GM12878 (cell line): ENCODE results near the gene FGF19. TPM values are rescaled to one million over a fixed set of nuclear protein-coding genes. Genes with fewer than 3 reads are reported as not detected.

ENCODE experiments used
- ATAC-seq: fragments of 200-7000 bp; cut with Tn5 transposase; 3 replicates; pipeline ENCODE4 v1.9.1; 2020; ENCODE audit warnings: mild to moderate bottlenecking, moderate library complexity
- BruUV-seq: library from RNA; stranded (reverse); fragments of 400-500 nt; replicated peaks from 2 replicates; lab custom pipeline; 2021; lab: Mats Ljungman, UMichigan
- CTCF ChIA-PET: fragments of 300-600 bp; sonication (Branson Sonifier 250); formaldehyde crosslinking; extraction: SDS; loops from one replicate; lab custom pipeline; 2021; ENCODE audit warnings: inconsistent platforms; lab: Yijun Ruan, JAX
- POLR2A ChIA-PET: fragments of 350-600 bp; formaldehyde crosslinking; extraction: SDS; loops from one replicate; lab custom pipeline; 2021; ENCODE audit warnings: inconsistent platforms; lab: Charles Lee
- RAD21 ChIA-PET: fragments of 300-600 bp; sonication (Branson Sonifier 250); formaldehyde crosslinking; loops from one replicate; lab custom pipeline; 2023; ENCODE audit warnings: antibody characterized with exemption; ENCODE audit not compliant: unreplicated experiment; lab: Charles Lee
- SMC1A ChIA-PET: fragments of 300-600 bp; sonication (Branson Sonifier 250); formaldehyde crosslinking; loops from one replicate; lab custom pipeline; 2023; ENCODE audit not compliant: unreplicated experiment, uncharacterized antibody; lab: Charles Lee
- DNase-seq: peaks from one replicate; pipeline ENCODE4 v3.0.0-alpha.2; 2011; ENCODE audit warnings: low read depth, low spot score
- FAIRE-seq: peaks from 3 replicates; lab custom pipeline; 2011; peaks lifted over from hg19 to GRCh38; lab: Jason Lieb, UNC
- H2AFZ ChIP-seq: 2 replicates; pipeline ENCODE4 v1.6.0; 2011; ENCODE audit warnings: low read depth, low read length, control low read depth; ENCODE audit not compliant: control insufficient read depth
- H3K27ac ChIP-seq: 2 replicates; pipeline ENCODE4 v1.5.1; 2011; ENCODE audit warnings: control low read depth; ENCODE audit not compliant: control insufficient read depth, insufficient read depth
- H3K27me3 ChIP-seq, 2 experiments: replicated peaks in 1 of 2; 2 replicates each; pipeline versions ENCODE4 v1.6.0 to v1.6.1; 2011; ENCODE audit warnings: low read length in 1 of 2; ENCODE audit not compliant: control insufficient read depth in 2 of 2, insufficient read depth in 2 of 2
- H3K36me3 ChIP-seq, 2 experiments: 2 replicates each; pipeline ENCODE4 v1.5.1; 2011; ENCODE audit warnings: low read length in 1 of 2; ENCODE audit not compliant: control insufficient read depth in 2 of 2, insufficient read depth in 2 of 2
- H3K4me1 ChIP-seq: 2 replicates; pipeline ENCODE4 v1.6.1; 2011; ENCODE audit warnings: mild to moderate bottlenecking, low read length, moderate library complexity, mixed read lengths; ENCODE audit not compliant: control insufficient read depth, insufficient read depth
- H3K4me2 ChIP-seq: 2 replicates; pipeline ENCODE4 v1.6.0; 2011; ENCODE audit warnings: control low read depth; ENCODE audit not compliant: control insufficient read depth, insufficient read depth
- H3K4me3 ChIP-seq: fragments of 200-600 bp; sonication (generic); 2 replicates; pipeline ENCODE4 v1.5.1; 2016
- H3K79me2 ChIP-seq: 2 replicates; pipeline ENCODE4 v1.6.0; 2011; ENCODE audit warnings: low read length; ENCODE audit not compliant: control insufficient read depth, insufficient read depth
- H3K9ac ChIP-seq: 2 replicates; pipeline ENCODE4 v1.8.0; 2011; ENCODE audit warnings: low read length, control low read depth, mixed read lengths; ENCODE audit not compliant: control insufficient read depth, insufficient read depth
- H3K9me3 ChIP-seq: replicated peaks from 3 replicates; pipeline ENCODE4 v1.5.1; 2011; ENCODE audit warnings: mild to moderate bottlenecking, low read length; ENCODE audit not compliant: control insufficient read depth, insufficient read depth
- H4K20me1 ChIP-seq: 2 replicates; pipeline ENCODE4 v1.6.0; 2011; ENCODE audit not compliant: control insufficient read depth, insufficient read depth
- ESRRA ChIP-seq: IDR thresholded peaks from 2 replicates; pipeline ENCODE4 v1.6.1; 2012; ENCODE audit warnings: mild to moderate bottlenecking, low read length, improper control_type of control experiment
- ETV6 ChIP-seq, 2 experiments: fragments of 450-650 bp in 1 of 2; IDR thresholded peaks in 1 of 2; conservative IDR thresholded peaks in 1 of 2; 2 replicates each; pipeline ENCODE4 v1.6.1; 2014; ENCODE audit warnings: antibody characterized with exemption in 1 of 2, borderline replicate concordance in 1 of 2, low read depth in 1 of 2, mild to moderate bottlenecking in 1 of 2, moderate library complexity in 1 of 2
- NFXL1 ChIP-seq: fragments of 450-650 bp; IDR thresholded peaks from 2 replicates; pipeline ENCODE4 v1.6.1; 2017; ENCODE audit warnings: antibody characterized with exemption, mild to moderate bottlenecking, borderline replicate concordance
- RB1 ChIP-seq: fragments of 450-650 bp; formaldehyde crosslinking; IDR thresholded peaks from 2 replicates; pipeline ENCODE4 v1.6.1; 2017; ENCODE audit warnings: mild to moderate bottlenecking, borderline replicate concordance
- SUPT20H ChIP-seq: IDR thresholded peaks from 2 replicates; pipeline ENCODE4 v1.6.1; 2011; ENCODE audit warnings: low read depth, mild to moderate bottlenecking, low read length, moderate library complexity, borderline replicate concordance; ENCODE audit not compliant: control insufficient read depth
- ZNF622 ChIP-seq: fragments of 450-650 bp; IDR thresholded peaks from 2 replicates; pipeline ENCODE4 v1.6.1; 2017; ENCODE audit warnings: mild to moderate bottlenecking, inconsistent platforms
- WGBS: methylation state at CpG from one replicate; pipeline ENCODE4 v1.1.6; 2016; ENCODE audit warnings: low lambda C conversion rate; ENCODE audit not compliant: insufficient replicate concordance, insufficient coverage; ENCODE audit errors: missing lambda C conversion rate; 5-methylcytosine and 5-hydroxymethylcytosine counted together
- in situ Hi-C: fragments of 300-500 bp; cut with MboI; formaldehyde crosslinking; loops from 9 replicates; pipeline ENCODE4 v1.14.3; 2018; ENCODE audit warnings: mixed read lengths
- intact Hi-C: fragments of 100-400 bp; cut with micrococcal nuclease; formaldehyde crosslinking; loops from one replicate; pipeline ENCODE4 v1.14.2; 2022; ENCODE audit not compliant: unreplicated experiment
- polyA plus RNA-seq, 11 experiments: library from polyadenylated mRNA; depleted of rRNA in 4 of 11; unstranded in 6 of 11; stranded (reverse) in 5 of 11; fragments of >200 nt; fragmentation: Nextera tagmentation in 4 of 11; fragmentation: Illumina TruSeq in 1 of 11; extraction: Ambion mirVana in 4 of 11; extraction: Trizol in 1 of 11; gene quantifications; 1 replicate in 1 of 11; 2 replicates in 10 of 11; pipeline versions ENCODE4 v1.2.1 to v1.2.3, GENCODE V29; 2011 to 2016; ENCODE audit warnings: inconsistent platforms in 2 of 11, missing spikeins in 2 of 11, low read depth in 1 of 11
- total RNA-seq, 4 experiments: library from RNA; depleted of rRNA in 3 of 4; stranded (reverse); fragments of >200 nt in 3 of 4; fragmentation: Illumina TruSeq in 1 of 4; extraction: Trizol in 1 of 4; gene quantifications; 2 replicates each; pipeline versions ENCODE4 v1.2.1 to v1.2.3, GENCODE V29; 2013 to 2021
- TF ChIP-seq, protein P1 (sequence below): fragments of 450-650 bp; IDR thresholded peaks from 2 replicates; pipeline ENCODE4 v1.6.1; 2017; ENCODE audit warnings: mild to moderate bottlenecking, moderate library complexity

FGF19 gene
- total and polyA plus RNA-seq, 10 of the 15 experiments (the other 5 are each of a cell fraction or from before 2014, with no cell fraction given), result 0.08 TPM; not detected in 9

DNA sequence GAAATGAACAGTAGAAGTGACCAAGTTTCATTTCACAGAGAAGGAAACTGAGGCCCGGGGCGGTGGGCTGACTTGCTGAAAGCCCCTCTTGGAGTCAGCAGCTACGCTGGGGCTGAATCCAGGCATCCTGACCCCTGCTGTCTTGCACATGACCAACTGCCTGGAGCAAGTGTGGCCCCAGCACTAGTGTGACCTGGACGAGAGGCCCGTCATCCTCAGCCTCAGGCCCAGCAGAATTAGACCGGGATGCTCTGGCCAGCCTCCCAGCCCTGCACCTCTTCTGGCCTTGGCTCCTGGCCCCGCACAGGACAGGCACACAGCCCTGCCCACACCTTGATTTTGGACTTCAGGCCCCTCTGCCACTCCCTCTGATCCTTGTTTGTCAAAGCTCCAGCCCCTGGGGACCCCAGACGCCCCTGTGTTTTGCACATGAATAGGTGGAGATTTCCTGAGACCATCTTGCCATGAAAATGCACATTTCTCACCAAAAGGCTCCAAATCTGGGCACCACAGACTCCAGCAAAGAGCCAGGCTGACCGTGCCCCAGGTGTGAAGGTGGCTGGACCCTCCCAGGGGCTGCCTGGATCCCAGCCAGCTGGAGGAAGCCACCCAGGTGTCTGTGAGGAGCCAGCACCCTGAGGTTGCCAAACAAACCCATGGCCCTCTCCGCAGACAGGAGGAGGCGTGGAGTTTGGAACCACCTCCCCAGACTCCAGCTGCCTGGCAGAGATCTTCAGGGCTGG is 46.5 kb upstream of the FGF19 start:
- SMC1A ChIA-PET, result no interaction called here
- Histone ChIP-seq H3K27me3 (no peaks in the 10 kb centered on the region; a peak in 1 of 4 replicates), H3K79me2 (no peaks in the 10 kb centered on the region), H3K9me3 (no peaks in the 10 kb centered on the region), H4K20me1 (no peaks in the 10 kb centered on the region), H3K4me3 (no peak overlapping the region), H2AFZ (no peak overlapping the region), H3K9ac (no peak overlapping the region), H3K36me3 (no peaks in the 10 kb centered on the region), H3K4me2 (no peak overlapping the region), H3K4me1 (no peaks in the 10 kb centered on the region), H3K27ac (no peak overlapping the region)
- DNase-seq (no peak), FAIRE-seq (no peak), ATAC-seq (no peak)
- intact Hi-C loops (no loop called here), in situ Hi-C loops (no loop called here)
- no TSS peak for BruUV-seq
- 5% methylated on average over 10 of the region's 11 CpGs for WGBS
- RAD21 ChIA-PET, result no interaction called here
- CTCF ChIA-PET, result no interaction called here
- TF ChIP-seq ESRRA, result no peak
- TF ChIP-seq ZNF622, result no peak
- TF ChIP-seq RB1, result no peak
- TF ChIP-seq ETV6 (conservative IDR thresholded peaks at IDR 0.05 in 1 of 2, IDR thresholded peaks at IDR 0.05 in 1 of 2; ENCODE audit: borderline replicate concordance in 1 of 2, low read depth in 1 of 2), result no peak
- TF ChIP-seq, protein P1, sequence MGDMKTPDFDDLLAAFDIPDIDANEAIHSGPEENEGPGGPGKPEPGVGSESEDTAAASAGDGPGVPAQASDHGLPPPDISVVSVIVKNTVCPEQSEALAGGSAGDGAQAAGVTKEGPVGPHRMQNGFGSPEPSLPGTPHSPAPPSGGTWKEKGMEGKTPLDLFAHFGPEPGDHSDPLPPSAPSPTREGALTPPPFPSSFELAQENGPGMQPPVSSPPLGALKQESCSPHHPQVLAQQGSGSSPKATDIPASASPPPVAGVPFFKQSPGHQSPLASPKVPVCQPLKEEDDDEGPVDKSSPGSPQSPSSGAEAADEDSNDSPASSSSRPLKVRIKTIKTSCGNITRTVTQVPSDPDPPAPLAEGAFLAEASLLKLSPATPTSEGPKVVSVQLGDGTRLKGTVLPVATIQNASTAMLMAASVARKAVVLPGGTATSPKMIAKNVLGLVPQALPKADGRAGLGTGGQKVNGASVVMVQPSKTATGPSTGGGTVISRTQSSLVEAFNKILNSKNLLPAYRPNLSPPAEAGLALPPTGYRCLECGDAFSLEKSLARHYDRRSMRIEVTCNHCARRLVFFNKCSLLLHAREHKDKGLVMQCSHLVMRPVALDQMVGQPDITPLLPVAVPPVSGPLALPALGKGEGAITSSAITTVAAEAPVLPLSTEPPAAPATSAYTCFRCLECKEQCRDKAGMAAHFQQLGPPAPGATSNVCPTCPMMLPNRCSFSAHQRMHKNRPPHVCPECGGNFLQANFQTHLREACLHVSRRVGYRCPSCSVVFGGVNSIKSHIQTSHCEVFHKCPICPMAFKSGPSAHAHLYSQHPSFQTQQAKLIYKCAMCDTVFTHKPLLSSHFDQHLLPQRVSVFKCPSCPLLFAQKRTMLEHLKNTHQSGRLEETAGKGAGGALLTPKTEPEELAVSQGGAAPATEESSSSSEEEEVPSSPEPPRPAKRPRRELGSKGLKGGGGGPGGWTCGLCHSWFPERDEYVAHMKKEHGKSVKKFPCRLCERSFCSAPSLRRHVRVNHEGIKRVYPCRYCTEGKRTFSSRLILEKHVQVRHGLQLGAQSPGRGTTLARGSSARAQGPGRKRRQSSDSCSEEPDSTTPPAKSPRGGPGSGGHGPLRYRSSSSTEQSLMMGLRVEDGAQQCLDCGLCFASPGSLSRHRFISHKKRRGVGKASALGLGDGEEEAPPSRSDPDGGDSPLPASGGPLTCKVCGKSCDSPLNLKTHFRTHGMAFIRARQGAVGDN, result no peak
- no peak for TF ChIP-seq SUPT20H
- no peak for TF ChIP-seq NFXL1
- POLR2A ChIA-PET, result no interaction called here
